ENCODE results near the gene PKDREJ. TPM values are rescaled to one million over a fixed set of nuclear protein-coding genes. Genes with fewer than 3 reads are reported as not detected.

The PKDREJ gene
- total RNA-seq, 2 donors from 2014 or later: 0.04 TPM; not detected in 1

DNA sequence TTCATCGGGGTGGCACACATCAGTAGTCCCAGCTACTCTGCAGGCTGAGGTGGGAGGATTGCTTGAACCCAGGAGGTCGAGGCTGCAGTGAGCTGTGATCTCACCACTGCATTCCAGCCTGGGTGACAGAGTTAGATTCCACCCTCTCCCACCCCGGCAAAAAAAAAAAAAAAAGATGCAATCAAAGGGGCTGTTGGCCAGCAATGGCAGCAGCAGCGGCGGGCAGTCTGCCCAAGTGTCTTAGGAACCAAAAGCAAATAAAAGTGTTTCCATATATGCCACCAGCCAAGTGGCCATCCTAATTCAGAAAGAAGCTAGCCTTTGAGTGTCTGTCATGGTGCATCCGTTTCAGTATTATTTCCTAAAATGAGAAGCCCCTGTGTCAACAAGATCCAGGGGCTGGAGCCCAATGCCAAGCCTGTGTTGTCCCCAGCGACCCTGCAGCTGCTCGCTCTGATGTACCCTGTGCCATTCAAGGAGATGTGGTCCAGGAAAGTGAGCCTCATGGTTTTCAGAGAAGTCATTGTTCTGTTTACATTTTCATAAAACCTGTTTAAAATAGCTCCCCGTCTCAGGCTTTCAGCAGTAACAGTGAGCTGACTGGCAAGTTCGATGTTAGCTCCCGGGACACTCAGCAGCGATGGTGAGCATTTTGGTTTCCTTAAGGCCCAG lies 25.6 kb downstream of the PKDREJ start:
- H3K9me3 Mint-ChIP-seq: no peaks in the 10 kb centered on the region
- H3K4me3 Mint-ChIP-seq: no peak overlapping the region
- 83 to 88% methylated on average over 10 to 12 of the region's 12 CpGs for WGBS, 2 experiments (ENCODE audit: insufficient coverage in 1 of 2, insufficient read length in 1 of 2)

DNA sequence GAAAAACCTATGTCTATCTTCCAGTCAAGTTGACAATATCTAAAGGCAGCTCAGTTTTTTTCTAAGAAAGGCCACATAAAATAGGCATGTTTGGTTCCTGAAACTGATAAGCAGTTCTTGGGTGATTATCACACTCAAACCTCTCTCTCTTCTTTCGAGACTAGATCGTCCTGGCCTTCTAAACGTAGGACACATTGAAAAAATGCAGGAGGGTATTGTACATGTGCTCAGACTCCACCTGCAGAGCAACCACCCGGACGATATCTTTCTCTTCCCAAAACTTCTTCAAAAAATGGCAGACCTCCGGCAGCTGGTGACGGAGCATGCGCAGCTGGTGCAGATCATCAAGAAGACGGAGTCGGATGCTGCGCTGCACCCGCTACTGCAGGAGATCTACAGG lies 28.2 kb downstream of the PKDREJ start:
- DNase-seq: no peak
- H3K4me3 ChIP-seq (ENCODE audit: low read length): no peak overlapping the region
- no peaks in the 10 kb centered on the region for H3K36me3 ChIP-seq (ENCODE audit: control insufficient read depth, insufficient read depth, low read length)
- H3K9me3 ChIP-seq (ENCODE audit: control insufficient read depth, low read length): no peaks in the 10 kb centered on the region
- no peak overlapping the region for H3K9ac ChIP-seq (ENCODE audit: extremely low read depth, low read length, poor library complexity, severe bottlenecking)
- H3K4me3 Mint-ChIP-seq: no peak overlapping the region
- no peak overlapping the region for H3K27ac ChIP-seq (ENCODE audit: low read depth, low read length)
- H3K27ac Mint-ChIP-seq: no peak overlapping the region
- no peaks in the 10 kb centered on the region for H3K27me3 ChIP-seq (ENCODE audit: control insufficient read depth, insufficient read depth, low read length, poor library complexity, severe bottlenecking)
- H3K9me3 Mint-ChIP-seq: no peaks in the 10 kb centered on the region
- no peaks in the 10 kb centered on the region for H3K4me1 ChIP-seq (ENCODE audit: control insufficient read depth, insufficient read depth, low read length)
- TF ChIP-seq, protein P1, sequence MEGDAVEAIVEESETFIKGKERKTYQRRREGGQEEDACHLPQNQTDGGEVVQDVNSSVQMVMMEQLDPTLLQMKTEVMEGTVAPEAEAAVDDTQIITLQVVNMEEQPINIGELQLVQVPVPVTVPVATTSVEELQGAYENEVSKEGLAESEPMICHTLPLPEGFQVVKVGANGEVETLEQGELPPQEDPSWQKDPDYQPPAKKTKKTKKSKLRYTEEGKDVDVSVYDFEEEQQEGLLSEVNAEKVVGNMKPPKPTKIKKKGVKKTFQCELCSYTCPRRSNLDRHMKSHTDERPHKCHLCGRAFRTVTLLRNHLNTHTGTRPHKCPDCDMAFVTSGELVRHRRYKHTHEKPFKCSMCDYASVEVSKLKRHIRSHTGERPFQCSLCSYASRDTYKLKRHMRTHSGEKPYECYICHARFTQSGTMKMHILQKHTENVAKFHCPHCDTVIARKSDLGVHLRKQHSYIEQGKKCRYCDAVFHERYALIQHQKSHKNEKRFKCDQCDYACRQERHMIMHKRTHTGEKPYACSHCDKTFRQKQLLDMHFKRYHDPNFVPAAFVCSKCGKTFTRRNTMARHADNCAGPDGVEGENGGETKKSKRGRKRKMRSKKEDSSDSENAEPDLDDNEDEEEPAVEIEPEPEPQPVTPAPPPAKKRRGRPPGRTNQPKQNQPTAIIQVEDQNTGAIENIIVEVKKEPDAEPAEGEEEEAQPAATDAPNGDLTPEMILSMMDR (conservative IDR thresholded peaks at IDR 0.05): no peak
- H3K27me3 Mint-ChIP-seq (ENCODE audit: insufficient read depth): no peaks in the 10 kb centered on the region
- no peaks in the 10 kb centered on the region for H3K4me1 Mint-ChIP-seq
- peaks cover 37% of the 10 kb centered on the region for H3K36me3 Mint-ChIP-seq (ENCODE audit: low read depth)
- 92 to 99% methylated on average over 11 to 12 of the region's 12 CpGs for WGBS, 2 experiments (ENCODE audit: insufficient coverage in 1 of 2, insufficient read length in 1 of 2)

More for the DNA sequence above, 25.6 kb downstream of the PKDREJ start:
- no peaks in the 10 kb centered on the region for H3K36me3 ChIP-seq (ENCODE audit: control insufficient read depth, insufficient read depth, low read length)
- no peaks in the 10 kb centered on the region for H3K27me3 ChIP-seq (ENCODE audit: control insufficient read depth, insufficient read depth, low read length, poor library complexity, severe bottlenecking)
- H3K9me3 ChIP-seq (ENCODE audit: control insufficient read depth, low read length): no peaks in the 10 kb centered on the region
- H3K27me3 Mint-ChIP-seq (ENCODE audit: insufficient read depth): no peaks in the 10 kb centered on the region
- H3K4me1 ChIP-seq (ENCODE audit: control insufficient read depth, insufficient read depth, low read length): no peaks in the 10 kb centered on the region
- no peaks in the 10 kb centered on the region for H3K4me1 Mint-ChIP-seq
- H3K9ac ChIP-seq (ENCODE audit: extremely low read depth, low read length, poor library complexity, severe bottlenecking): no peak overlapping the region
- no peak for DNase-seq
- peaks cover 33% of the 10 kb centered on the region for H3K36me3 Mint-ChIP-seq (ENCODE audit: low read depth)
- TF ChIP-seq, protein P1 (conservative IDR thresholded peaks at IDR 0.05): no peak
- no peak overlapping the region for H3K27ac ChIP-seq (ENCODE audit: low read depth, low read length)
- no peak overlapping the region for H3K4me3 ChIP-seq (ENCODE audit: low read length)
- no peak overlapping the region for H3K27ac Mint-ChIP-seq

DNA sequence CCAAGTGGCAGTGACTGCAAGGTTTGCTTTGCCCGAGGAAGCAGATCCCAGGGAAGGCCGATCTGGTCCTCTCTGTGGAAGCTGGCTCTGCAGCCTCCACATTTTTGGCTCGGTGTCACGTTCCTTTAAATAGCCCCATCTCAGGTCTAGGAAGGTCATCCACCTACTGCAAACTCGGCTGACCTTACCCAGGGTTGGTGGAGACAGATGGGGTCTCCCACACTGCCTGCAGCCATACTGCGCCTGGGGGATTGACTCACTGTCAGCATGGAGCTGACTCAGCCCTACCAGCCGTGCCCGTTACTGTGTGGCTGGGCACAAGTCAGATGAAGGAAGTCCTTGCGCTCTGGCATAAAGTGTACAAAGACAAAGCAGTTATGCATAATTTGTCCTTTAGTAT lies 29.9 kb downstream of the PKDREJ start:
- TF ChIP-seq, protein P1 (conservative IDR thresholded peaks at IDR 0.05): no peak

More for the DNA sequence above, 29.9 kb downstream of the PKDREJ start:
- H3K9ac ChIP-seq (ENCODE audit: extremely low read depth, low read length, poor library complexity, severe bottlenecking): no peak overlapping the region
- 91 to 94% methylated on average over 5 to 9 of the region's 9 CpGs for WGBS, 2 experiments (ENCODE audit: insufficient coverage in 1 of 2, insufficient read length in 1 of 2)
- no peaks in the 10 kb centered on the region for H3K9me3 ChIP-seq (ENCODE audit: control insufficient read depth, low read length)
- H3K4me3 Mint-ChIP-seq: no peak overlapping the region
- H3K9me3 Mint-ChIP-seq: no peaks in the 10 kb centered on the region
- peaks cover 29% of the 10 kb centered on the region for H3K36me3 Mint-ChIP-seq (ENCODE audit: low read depth)
- H3K27ac ChIP-seq (ENCODE audit: low read depth, low read length): no peak overlapping the region
- H3K27me3 Mint-ChIP-seq (ENCODE audit: insufficient read depth): no peaks in the 10 kb centered on the region
- H3K27ac Mint-ChIP-seq: no peak overlapping the region
- no peaks in the 10 kb centered on the region for H3K36me3 ChIP-seq (ENCODE audit: control insufficient read depth, insufficient read depth, low read length)
- no peak for DNase-seq
- no peaks in the 10 kb centered on the region for H3K4me1 ChIP-seq (ENCODE audit: control insufficient read depth, insufficient read depth, low read length)
- H3K4me1 Mint-ChIP-seq: no peaks in the 10 kb centered on the region
- no peak overlapping the region for H3K4me3 ChIP-seq (ENCODE audit: low read length)
- H3K27me3 ChIP-seq (ENCODE audit: control insufficient read depth, insufficient read depth, low read length, poor library complexity, severe bottlenecking): no peaks in the 10 kb centered on the region
